GM21786 (cell line): ENCODE results near the gene SETD6.
"Not testable (repeated sequence)": the region's sequence is repeated elsewhere in the genome, so short reads cannot be mapped to it uniquely, and the experiment has no call there.

ENCODE experiments used
- ATAC-seq: cut with Tn5 transposase; IDR thresholded peaks from one replicate; pipeline ENCODE4 v1.9.1; 2021; ENCODE audit not compliant: unreplicated experiment

The SETD6 gene

DNA sequence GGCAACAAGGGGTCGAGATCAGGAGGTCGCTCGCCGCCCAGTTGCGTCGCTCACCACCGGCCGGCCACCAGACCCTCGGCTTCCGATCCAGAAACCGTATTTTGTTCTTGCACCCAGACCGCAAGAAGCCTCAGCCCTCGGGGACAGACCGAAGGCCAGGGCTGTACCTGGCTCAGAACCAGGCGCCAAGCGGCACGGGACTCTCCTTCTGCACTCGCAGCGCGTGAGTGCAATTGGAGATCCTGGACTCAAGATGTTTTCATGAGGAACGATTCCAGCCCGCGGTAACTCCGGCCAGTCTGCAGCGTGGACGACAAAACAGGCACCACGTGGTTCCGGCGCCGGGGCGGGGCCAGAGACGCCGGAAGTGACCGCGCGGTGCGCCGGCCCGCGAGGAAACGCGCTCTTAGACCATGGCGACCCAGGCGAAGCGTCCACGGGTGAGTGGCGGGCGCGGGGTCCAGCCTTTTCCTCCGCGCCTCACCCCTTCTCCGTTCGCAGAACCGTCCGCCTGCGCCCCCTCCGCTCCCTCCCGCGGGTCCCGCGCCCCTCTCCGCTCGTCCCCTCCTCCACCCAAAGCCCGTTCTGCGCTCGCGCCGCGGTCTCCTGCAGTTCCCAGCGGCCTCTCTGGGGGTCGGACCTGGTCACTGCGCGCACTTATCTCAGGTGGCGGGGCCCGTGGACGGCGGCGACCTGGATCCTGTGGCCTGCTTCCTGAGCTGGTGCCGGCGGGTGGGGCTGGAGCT lies at the start of gene SETD6:
TSS of gene SETD6 (plus strand) at position 393 of the 746 bp plus-strand sequence. CDS start at position 414, 21 bp downstream.
- peak; percentile 69 for ATAC-seq

GRCh38 chr16:58465817-58466216 lies 49.5 kb upstream of the SETD6 start:
- ATAC-seq, result no peak

DNA sequence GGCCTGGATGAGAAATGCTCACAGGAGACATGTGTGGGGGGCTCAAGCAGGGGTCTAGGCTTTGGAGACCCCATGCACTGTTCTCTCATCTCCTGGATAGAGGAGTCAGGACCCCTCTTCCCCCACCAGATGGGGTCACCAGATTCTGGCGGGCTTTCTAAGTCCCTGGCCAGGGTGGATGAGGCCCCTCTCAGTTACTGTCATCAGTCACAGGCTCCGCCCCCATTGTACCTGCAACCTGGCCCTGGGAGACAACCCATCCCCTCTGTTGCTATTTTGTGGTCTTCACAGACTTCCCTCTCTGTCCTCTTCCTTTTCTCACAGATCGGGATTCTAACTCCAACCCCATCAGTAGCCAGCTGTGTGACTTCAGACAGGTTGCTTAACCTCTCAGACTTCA lies 48.9 kb upstream of the SETD6 start:
- no peak for ATAC-seq

DNA sequence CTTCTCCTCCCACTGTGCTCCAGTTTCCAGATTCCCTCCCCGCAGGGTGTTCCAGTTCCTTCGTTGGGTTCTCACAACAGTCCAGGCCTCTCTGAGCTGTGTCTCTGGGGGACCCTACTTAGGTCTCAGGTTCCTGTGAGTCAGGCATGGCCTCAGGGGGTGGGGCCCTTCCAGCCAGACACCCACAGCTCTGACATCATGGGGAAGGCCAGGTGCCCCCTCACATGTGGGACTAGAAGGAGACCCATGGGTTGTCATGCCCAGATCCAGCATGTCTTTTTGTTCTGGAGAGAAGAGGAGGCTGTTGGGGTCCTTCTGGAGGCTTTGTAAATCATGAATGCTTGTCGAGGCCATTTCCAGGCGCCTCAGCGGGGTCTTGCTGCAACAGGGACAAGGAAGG lies 47.4 kb upstream of the SETD6 start:
- no peak for ATAC-seq

- no peak for ATAC-seq
These were observed 43.9 kb upstream of the SETD6 start for GRCh38 chr16:58471209-58471975.

- ATAC-seq, result no peak
These were observed 43.1 kb upstream of the SETD6 start for GRCh38 chr16:58472266-58472665.

DNA sequence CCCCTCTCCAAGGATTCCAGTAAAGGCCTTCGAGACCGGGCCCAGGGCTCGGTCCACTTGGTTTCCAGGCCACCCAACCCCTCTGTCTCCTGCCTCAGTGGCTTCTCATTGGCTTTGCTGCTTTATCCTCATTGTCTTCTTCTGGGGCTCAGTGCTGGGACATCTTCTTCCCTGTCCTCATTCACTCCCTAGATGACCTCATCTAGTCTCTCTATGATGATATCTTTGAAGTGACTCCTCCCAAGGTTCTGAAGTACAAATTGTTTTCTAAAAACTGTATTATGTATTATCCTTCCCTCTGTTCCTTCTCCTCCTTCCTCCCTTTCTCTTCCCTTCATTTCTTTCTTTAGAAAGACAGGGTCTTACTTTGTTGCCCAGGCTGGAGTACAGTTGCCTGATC lies 42.5 kb upstream of the SETD6 start:
- ATAC-seq, result no peak

DNA sequence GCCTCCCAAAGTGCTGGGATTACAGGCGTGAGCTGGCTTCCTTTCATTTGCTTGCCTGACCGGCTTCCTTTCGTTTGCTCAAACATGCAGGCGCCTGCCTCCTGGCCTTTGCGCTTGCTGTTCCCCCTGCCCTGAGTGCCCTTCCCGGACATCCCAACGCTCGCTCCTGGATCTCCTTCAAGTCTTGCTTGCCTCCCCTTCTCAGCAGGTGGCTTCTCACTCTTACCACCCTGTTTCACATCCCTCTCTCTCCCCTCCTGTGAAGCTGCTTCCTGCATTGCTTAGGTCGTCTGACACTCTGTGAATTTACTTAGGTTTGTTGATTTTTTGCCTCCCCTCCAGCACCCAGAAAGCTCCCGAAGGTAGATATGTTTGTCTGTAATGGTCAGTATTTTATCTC lies 41.0 kb upstream of the SETD6 start:
- ATAC-seq, result no peak

DNA sequence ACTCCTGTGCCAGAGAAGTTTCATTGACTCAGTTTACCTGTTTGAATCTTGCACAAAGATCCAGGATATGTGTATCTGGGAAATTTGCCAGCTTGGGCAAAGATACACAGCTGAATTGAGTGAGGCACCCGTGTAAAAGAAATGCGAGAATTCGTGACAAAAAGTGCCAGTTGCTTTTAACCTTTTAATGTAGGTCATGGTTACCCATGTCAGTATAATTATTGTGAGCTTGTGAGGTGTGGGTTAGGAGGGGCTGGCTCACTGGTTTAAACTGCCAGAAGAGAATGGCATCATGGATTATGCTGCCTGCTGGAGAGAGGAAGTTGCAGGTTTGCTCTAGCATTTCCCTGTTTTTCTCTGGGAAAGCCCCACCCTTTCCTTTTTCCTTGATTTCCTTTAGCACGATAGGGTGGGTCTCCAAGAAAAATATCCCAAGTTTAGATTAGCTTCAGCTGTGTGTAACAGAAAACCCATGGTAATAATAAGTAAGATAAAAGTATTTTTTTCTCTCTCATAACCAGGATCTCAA lies 40.2 kb upstream of the SETD6 start:
- no peak for ATAC-seq

GRCh38 chr16:58476791-58477190 lies 38.5 kb upstream of the SETD6 start:
- no peak for ATAC-seq

- no peak for ATAC-seq
These were observed 36.9 kb upstream of the SETD6 start for GRCh38 chr16:58478427-58478826.

DNA sequence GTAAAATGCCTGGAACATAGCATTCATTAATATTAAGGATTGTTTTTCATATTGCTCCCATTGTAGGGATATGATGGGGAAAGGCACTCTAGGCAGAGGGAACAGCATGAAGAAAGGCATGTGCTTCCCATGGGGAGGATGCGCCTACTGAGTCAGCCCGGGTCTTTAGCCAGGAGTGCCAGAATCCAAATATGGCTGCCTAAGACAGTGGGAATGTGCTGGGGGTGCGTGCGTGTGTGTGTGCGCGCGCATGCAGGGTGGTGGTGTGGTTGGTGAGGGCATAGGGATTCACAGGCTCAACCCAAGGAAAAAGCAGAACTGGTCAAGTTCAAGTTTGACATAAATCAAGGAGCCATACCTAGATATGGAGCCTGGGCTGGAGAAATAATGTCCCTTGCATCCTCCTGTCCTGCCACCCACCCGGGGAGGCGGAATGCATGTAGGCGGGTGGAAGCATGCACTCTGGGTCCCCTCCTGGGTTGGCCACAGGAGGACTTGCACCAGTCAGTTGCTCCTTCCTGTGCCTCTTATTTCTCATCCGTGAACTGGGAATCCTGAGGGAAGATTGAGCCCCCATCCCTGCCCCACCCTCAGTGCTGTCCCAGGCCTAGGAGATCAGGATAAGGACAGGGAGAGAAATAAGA lies 34.0 kb upstream of the SETD6 start:
- no peak for ATAC-seq

- no peak for ATAC-seq
These were observed 33.4 kb upstream of the SETD6 start for GRCh38 chr16:58481931-58482330.

DNA sequence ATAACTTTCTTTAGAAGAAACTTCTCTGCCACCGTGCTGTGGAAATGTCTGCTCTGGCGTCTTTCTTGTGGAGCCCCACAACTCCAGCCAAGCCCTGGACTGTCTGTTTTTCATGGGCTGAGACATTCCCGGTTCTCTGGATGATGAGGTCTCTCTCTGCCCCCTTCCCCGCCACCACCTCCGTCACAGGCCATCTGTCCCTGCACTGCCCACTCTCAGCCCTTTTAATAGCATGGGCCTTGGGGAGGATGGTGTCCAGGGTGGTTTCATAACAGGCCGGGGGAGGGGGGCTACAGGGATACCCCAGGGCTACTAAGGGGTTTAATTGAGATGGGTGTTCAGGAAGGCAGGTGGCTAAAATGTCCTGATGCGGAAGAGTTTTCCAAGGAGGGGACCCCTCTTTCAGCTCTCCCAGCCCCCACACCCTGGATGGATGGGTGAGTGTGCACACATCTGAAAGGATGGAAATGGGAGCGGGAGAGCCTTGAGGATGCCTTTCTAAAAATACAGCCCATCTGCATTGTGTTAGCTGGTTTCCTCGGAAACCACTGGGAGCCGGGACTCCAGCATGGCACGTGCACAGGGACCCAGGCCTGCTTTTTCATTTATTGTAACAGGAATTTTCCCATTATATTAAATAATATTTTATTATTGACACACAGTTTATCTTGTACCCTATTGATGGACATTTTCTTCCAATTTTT lies 30.0 kb upstream of the SETD6 start:
- ATAC-seq, result no peak

DNA sequence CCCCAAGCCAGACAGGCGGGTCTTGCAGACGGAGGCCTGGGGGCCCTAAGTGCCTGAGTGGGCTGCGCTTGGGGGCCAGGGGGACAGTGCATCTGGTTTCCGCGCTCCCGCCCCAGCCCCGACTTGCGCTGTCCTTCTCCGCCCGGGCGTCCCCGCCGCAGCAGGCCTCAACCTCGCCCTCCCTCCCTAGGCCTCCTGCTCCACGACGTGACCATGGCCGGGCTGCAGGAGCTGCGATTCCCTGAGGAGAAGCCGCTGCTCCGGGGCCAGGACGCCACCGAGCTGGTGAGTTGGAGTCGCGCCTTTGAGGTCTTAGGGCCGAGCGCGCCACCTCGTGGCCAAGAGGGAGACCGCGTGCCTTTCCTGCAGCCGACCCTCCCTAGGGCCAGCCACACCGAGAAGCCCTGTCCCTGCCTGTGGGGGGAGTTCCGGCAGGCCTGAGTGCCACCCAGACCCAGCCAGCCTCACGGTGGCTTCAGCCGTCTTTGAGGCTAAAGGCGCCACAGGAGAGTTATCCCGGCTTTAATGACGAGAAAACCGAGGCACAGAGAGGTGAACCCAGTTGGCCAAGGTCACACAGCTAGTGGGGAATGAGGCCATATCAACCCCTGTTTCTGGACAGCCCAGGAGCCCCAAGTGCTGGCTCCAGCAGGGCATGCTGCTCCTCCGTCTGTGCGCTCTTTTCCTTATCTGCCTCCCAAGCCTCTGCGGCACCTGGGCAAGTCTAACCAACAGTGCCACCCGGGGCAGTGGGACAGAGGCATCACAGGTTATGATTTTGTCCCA lies 27.6 kb upstream of the SETD6 start:
- no peak for ATAC-seq

- ATAC-seq, result no peak
These were observed 26.8 kb upstream of the SETD6 start for GRCh38 chr16:58488531-58488930.

DNA sequence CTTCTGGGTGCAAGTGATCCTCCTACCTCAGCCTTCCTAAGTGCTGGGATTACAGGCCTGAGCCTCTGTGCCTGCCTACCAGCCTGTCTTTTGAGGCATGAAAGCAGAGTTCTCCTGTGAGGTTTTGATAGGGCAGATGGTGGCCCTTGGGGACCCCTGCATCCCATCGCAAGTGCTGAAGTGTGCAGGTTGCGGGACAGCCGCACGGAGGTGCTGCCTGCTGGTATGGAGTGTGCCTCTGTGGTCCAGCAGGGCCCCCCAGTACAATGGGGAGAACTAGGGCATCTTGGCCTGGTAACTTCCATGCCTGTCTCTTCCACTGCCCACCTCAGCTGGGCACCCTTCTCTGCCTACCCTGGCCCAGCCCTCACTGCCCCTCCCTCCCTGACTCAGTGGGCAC lies 25.3 kb upstream of the SETD6 start:
- ATAC-seq, result no peak

DNA sequence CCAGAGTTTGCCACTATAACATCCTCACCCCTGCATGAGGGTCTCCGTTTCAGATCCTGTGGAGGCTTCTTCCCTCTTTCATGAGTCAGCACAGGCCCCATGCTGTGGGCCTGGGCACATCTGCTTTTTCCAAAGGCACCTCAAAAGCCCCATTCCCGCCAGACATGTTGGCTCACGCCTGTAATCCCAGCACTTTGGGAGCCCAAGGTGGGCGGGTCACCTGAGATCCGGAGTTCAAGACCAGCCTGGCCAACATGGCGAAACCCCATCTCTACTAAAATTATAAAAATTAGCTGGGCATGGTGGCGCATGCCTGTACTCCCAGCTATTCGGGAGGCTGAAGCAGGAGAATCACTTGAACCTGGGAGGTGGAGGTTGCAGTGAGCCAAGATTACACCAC lies 24.8 kb upstream of the SETD6 start:
- ATAC-seq, result not testable (repeated sequence)

DNA sequence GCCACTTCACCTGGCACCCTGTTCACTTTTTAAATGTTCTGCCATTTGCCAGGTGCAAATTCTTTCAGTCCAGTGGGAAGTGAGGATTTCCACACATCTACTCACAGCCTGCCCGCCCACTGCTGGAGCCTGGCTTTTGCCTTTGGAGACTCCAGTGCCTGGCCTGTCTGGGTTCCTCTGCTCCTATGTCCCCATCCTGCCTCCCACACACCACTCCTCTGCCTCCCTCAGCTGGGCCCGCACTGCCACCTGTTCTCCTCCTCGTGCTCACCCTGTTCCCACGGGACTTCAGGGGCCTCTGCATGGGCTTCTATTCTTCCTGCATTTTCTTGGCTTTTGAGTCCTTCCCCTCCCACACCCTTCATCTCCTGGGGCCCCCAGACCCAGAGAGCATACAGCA lies 23.3 kb upstream of the SETD6 start:
- ATAC-seq, result no peak

- ATAC-seq, result no peak
These were observed 22.6 kb upstream of the SETD6 start for GRCh38 chr16:58492735-58493134.
